ENCODE measurements around the gene EFCAB13.
A peak's percentile ranks its signal among the peaks of the same experiment; 100 is the strongest.

The EFCAB13 gene

GRCh38 chr17:47323382-47324223 lies at the start of gene EFCAB13:
TSS of gene EFCAB13 (plus strand) at chr17:47323955. CDS start at chr17:47328354, 4,399 bp downstream.
- DNase-seq (ENCODE audit: low spot score), result peak; percentile 94

GRCh38 chr17:47274319-47275069 lies 49.3 kb upstream of the EFCAB13 start:
- no peak for TF ChIP-seq CTCF (IDR thresholded peaks at IDR 0.05)
- H3K27ac ChIP-seq, result peak overlapping the region; percentile 92 to 97
- DNase-seq (ENCODE audit: low spot score), result no peak
- peak overlapping the region; percentile 47 for H3K4me3 ChIP-seq

More at GRCh38 chr17:47323382-47324223, at the start of gene EFCAB13:
- no peak for TF ChIP-seq CTCF (IDR thresholded peaks at IDR 0.05)
- H3K27ac ChIP-seq, result peak within 1 kb of the TSS; percentile 90 to 94
- H3K4me3 ChIP-seq, result peak within 1 kb of the TSS; percentile 80

GRCh38 chr17:47275245-47275984 lies 48.3 kb upstream of the EFCAB13 start:
- DNase-seq (ENCODE audit: low spot score), result peak; percentile 93
- Histone ChIP-seq H3K4me3 (peak overlapping the region; percentile 47), H3K27ac (peak overlapping the region; percentile 92 to 97)
- no peak for TF ChIP-seq CTCF (IDR thresholded peaks at IDR 0.05)

- DNase-seq (ENCODE audit: low spot score), result no peak
- TF ChIP-seq CTCF (IDR thresholded peaks at IDR 0.05), result no peak
- Histone ChIP-seq H3K4me3 (peak overlapping the region; percentile 13), H3K27ac (peak overlapping the region; percentile 92 to 97)
Observed at GRCh38 chr17:47276444-47276843, 47.3 kb upstream of the EFCAB13 start.

- Histone ChIP-seq H3K4me3 (peak overlapping the region; percentile 13), H3K27ac (peak overlapping the region; percentile 92 to 97)
- no peak for TF ChIP-seq CTCF (IDR thresholded peaks at IDR 0.05)
- peak; percentile 88 for DNase-seq (ENCODE audit: low spot score)
Observed at GRCh38 chr17:47276868-47277267, 46.9 kb upstream of the EFCAB13 start.

GRCh38 chr17:47277921-47278320 lies 45.8 kb upstream of the EFCAB13 start:
- Histone ChIP-seq H3K27ac (peak overlapping the region; percentile 92 to 97), H3K4me3 (no peak overlapping the region)
- DNase-seq (ENCODE audit: low spot score), result no peak
- TF ChIP-seq CTCF (IDR thresholded peaks at IDR 0.05), result no peak
